Neural cell (in vitro differentiated cells): ENCODE measurements around the gene MAEA.

ENCODE experiments used
- EP300 ChIP-seq: fragments of 450-650 bp; conservative IDR thresholded peaks from 2 replicates; pipeline ENCODE4 v1.6.1; 2014; ENCODE audit warnings: antibody characterized with exemption, mild to moderate bottlenecking, moderate library complexity; ENCODE audit not compliant: poor library complexity, severe bottlenecking
- POLR2AphosphoS5 ChIP-seq: IDR thresholded peaks from 2 replicates; pipeline ENCODE4 v1.6.1; 2012
- RAD21 ChIP-seq: fragments of 450-650 bp; conservative IDR thresholded peaks from 2 replicates; pipeline ENCODE4 v1.6.1; 2014; ENCODE audit warnings: antibody characterized with exemption, mild to moderate bottlenecking, moderate library complexity
- TF ChIP-seq, protein P1 (sequence below): fragments of 450-650 bp; IDR thresholded peaks from 2 replicates; pipeline ENCODE4 v1.5.1; 2014; ENCODE audit warnings: antibody characterized with exemption, mild to moderate bottlenecking, moderate library complexity; ENCODE audit not compliant: poor library complexity, severe bottlenecking
- TF ChIP-seq, protein P2 (sequence below): IDR thresholded peaks from 2 replicates; pipeline ENCODE4 v1.6.1; 2012; ENCODE audit warnings: borderline replicate concordance

DNA sequence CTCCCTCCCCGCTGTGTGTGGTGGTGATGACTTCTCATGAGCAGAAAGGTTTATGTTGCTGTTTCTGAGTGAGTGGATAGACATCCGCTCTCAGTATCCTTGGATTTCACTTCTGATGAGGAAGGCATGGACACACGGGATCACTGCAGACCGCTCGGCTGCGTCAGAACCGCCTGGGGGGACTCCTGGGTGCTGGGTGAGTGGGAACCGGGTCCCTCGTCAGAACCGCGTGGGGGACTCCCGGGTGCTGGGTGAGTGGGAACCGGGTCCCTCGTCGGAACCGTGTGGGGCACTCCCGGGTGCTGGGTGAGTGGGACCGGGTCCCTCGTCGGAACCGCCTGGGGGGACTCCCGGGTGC is 49.8 kb upstream of the MAEA start:
- TF ChIP-seq, protein P1, sequence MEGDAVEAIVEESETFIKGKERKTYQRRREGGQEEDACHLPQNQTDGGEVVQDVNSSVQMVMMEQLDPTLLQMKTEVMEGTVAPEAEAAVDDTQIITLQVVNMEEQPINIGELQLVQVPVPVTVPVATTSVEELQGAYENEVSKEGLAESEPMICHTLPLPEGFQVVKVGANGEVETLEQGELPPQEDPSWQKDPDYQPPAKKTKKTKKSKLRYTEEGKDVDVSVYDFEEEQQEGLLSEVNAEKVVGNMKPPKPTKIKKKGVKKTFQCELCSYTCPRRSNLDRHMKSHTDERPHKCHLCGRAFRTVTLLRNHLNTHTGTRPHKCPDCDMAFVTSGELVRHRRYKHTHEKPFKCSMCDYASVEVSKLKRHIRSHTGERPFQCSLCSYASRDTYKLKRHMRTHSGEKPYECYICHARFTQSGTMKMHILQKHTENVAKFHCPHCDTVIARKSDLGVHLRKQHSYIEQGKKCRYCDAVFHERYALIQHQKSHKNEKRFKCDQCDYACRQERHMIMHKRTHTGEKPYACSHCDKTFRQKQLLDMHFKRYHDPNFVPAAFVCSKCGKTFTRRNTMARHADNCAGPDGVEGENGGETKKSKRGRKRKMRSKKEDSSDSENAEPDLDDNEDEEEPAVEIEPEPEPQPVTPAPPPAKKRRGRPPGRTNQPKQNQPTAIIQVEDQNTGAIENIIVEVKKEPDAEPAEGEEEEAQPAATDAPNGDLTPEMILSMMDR: no peak
- TF ChIP-seq POLR2AphosphoS5 (no peak), EP300 (no peak), RAD21 (no peak)
- TF ChIP-seq, protein P2, sequence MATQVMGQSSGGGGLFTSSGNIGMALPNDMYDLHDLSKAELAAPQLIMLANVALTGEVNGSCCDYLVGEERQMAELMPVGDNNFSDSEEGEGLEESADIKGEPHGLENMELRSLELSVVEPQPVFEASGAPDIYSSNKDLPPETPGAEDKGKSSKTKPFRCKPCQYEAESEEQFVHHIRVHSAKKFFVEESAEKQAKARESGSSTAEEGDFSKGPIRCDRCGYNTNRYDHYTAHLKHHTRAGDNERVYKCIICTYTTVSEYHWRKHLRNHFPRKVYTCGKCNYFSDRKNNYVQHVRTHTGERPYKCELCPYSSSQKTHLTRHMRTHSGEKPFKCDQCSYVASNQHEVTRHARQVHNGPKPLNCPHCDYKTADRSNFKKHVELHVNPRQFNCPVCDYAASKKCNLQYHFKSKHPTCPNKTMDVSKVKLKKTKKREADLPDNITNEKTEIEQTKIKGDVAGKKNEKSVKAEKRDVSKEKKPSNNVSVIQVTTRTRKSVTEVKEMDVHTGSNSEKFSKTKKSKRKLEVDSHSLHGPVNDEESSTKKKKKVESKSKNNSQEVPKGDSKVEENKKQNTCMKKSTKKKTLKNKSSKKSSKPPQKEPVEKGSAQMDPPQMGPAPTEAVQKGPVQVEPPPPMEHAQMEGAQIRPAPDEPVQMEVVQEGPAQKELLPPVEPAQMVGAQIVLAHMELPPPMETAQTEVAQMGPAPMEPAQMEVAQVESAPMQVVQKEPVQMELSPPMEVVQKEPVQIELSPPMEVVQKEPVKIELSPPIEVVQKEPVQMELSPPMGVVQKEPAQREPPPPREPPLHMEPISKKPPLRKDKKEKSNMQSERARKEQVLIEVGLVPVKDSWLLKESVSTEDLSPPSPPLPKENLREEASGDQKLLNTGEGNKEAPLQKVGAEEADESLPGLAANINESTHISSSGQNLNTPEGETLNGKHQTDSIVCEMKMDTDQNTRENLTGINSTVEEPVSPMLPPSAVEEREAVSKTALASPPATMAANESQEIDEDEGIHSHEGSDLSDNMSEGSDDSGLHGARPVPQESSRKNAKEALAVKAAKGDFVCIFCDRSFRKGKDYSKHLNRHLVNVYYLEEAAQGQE: no peak
